ENCODE data around the gene RIT2.
A peak's percentile ranks its signal among the peaks of the same experiment; 100 is the strongest.
"Not testable (repeated sequence)": the region's sequence is repeated elsewhere in the genome, so short reads cannot be mapped to it uniquely, and the experiment has no call there.

Gene RIT2

GRCh38 chr18:42822711-42823110 is 292.8 kb downstream of the RIT2 start:
- no peak for DNase-seq

GRCh38 chr18:42821492-42821891 is 294.0 kb downstream of the RIT2 start:
- DNase-seq = no peak

- no peak for DNase-seq
These were observed 300.9 kb downstream of the RIT2 start for GRCh38 chr18:42814618-42815017.

GRCh38 chr18:42814184-42814583 is 301.3 kb downstream of the RIT2 start:
- DNase-seq = no peak

- no peak for DNase-seq
These were observed 301.9 kb downstream of the RIT2 start for GRCh38 chr18:42813570-42813969.

GRCh38 chr18:42807887-42808286 is 307.6 kb downstream of the RIT2 start:
- DNase-seq = no peak

- DNase-seq = no peak
These were observed 313.8 kb downstream of the RIT2 start for GRCh38 chr18:42801706-42802105.

GRCh38 chr18:42798606-42799170 is 316.8 kb downstream of the RIT2 start:
- no peak for DNase-seq

- DNase-seq = not testable (repeated sequence)
These were observed 320.2 kb downstream of the RIT2 start for GRCh38 chr18:42795213-42795789.

GRCh38 chr18:42792731-42793130 is 322.8 kb downstream of the RIT2 start:
- DNase-seq = no peak

- DNase-seq = no peak
These were observed 330.9 kb downstream of the RIT2 start for GRCh38 chr18:42784632-42785031.

GRCh38 chr18:42782929-42783328 is 332.6 kb downstream of the RIT2 start:
- DNase-seq = no peak

GRCh38 chr18:42781298-42781815 is 334.1 kb downstream of the RIT2 start:
- no peak for DNase-seq

GRCh38 chr18:42780171-42780570 is 335.3 kb downstream of the RIT2 start:
- no peak for DNase-seq

- DNase-seq = no peak
These were observed 336.9 kb downstream of the RIT2 start for GRCh38 chr18:42778445-42779042.

- no peak for DNase-seq
These were observed 337.5 kb downstream of the RIT2 start for GRCh38 chr18:42778024-42778423.

- DNase-seq = no peak
These were observed 341.6 kb downstream of the RIT2 start for GRCh38 chr18:42773870-42774269.

- DNase-seq = no peak
These were observed 343.5 kb downstream of the RIT2 start for GRCh38 chr18:42771936-42772335.

GRCh38 chr18:42765302-42765701 is 350.2 kb downstream of the RIT2 start:
- peak; percentile 35 for DNase-seq

- no peak for DNase-seq
These were observed 355.2 kb downstream of the RIT2 start for GRCh38 chr18:42760290-42760689.

- no peak for DNase-seq
These were observed 356.6 kb downstream of the RIT2 start for GRCh38 chr18:42758852-42759251.

GRCh38 chr18:42756214-42756613 is 359.3 kb downstream of the RIT2 start:
- no peak for DNase-seq

GRCh38 chr18:42752916-42753315 is 362.6 kb downstream of the RIT2 start:
- DNase-seq = no peak

- no peak for DNase-seq
These were observed 368.7 kb downstream of the RIT2 start for GRCh38 chr18:42746794-42747193.

GRCh38 chr18:42745931-42746330 is 369.6 kb downstream of the RIT2 start:
- no peak for DNase-seq
